Measurements from ENCODE around the gene P3H2.

P3H2 gene

DNA sequence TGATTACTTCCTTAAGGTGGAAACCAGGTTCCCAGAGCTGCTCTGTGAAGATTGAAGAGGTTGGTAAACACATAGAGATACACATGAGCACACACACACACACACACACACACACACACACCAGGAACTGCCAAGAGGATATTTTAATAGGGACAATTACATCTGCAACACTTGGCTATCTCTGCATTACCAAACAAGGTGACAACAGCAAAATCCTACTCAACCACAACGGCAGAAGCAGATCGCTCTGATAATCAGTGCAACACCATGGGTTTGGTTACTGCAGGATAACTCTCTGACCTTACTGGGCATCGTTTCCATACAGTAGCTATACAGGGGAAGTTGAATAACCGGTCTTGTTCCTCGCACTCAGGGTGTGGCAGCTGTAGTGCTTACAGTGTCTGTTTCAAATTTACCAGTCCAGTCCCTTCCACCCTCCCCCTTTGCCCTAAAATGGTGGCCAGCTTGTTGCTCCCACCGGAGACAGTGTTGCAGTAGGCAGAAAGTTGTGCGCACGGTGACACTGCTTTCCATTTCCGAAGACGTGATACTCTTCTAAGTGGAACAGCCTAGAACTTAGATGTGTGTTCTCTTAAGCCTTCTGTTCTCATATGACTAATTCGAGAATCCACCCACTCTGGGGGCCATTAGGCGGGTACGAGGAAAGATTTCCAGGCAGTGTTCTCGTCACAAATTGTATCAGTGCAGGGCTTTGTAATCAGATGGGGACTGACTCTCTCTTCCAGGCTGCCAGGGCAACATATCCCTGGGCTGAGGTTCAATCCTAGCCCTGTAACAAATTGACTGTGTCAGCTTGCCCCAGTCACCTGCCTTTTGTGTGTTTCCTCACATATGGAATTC lies 176.2 kb downstream of the P3H2 start:
- no peaks in the 10 kb centered on the region for H3K36me3 ChIP-seq
- TF ChIP-seq, protein P1, sequence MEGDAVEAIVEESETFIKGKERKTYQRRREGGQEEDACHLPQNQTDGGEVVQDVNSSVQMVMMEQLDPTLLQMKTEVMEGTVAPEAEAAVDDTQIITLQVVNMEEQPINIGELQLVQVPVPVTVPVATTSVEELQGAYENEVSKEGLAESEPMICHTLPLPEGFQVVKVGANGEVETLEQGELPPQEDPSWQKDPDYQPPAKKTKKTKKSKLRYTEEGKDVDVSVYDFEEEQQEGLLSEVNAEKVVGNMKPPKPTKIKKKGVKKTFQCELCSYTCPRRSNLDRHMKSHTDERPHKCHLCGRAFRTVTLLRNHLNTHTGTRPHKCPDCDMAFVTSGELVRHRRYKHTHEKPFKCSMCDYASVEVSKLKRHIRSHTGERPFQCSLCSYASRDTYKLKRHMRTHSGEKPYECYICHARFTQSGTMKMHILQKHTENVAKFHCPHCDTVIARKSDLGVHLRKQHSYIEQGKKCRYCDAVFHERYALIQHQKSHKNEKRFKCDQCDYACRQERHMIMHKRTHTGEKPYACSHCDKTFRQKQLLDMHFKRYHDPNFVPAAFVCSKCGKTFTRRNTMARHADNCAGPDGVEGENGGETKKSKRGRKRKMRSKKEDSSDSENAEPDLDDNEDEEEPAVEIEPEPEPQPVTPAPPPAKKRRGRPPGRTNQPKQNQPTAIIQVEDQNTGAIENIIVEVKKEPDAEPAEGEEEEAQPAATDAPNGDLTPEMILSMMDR (IDR thresholded peaks at IDR 0.05) = no peak
- H3K9me3 ChIP-seq = no peaks in the 10 kb centered on the region
- no peaks in the 10 kb centered on the region for H3K27me3 ChIP-seq
- no peaks in the 10 kb centered on the region for H3K4me1 ChIP-seq (ENCODE audit: control insufficient read depth in 1 of 2, insufficient read depth in 1 of 2, low read depth in 1 of 2, low read length in 1 of 2)
- H3K27ac ChIP-seq = no peak overlapping the region
- no peak overlapping the region for H3K4me3 ChIP-seq (ENCODE audit: low read depth in 1 of 2, low read length in 1 of 2)

DNA sequence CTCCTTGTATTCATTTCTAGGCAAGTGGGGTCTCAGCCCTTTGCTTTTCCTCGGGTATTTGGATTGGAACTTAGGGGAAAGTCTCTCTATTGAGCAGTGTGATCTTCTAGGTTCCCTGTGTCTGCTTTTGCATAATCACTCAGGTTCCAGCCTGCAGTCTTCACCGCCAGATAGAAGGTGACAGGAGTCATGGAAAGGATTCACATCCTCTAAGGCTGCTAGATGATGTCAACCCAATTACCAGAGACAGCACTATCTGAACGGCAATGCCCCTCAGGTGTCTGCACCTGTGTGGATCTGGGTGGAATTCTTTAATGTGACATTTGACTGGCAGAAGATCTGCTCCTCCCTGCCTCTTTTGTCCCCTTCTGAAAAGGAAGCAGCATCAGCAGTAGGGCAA lies 177.7 kb downstream of the P3H2 start:
- no peaks in the 10 kb centered on the region for H3K9me3 ChIP-seq
- H3K36me3 ChIP-seq = no peaks in the 10 kb centered on the region
- no peak overlapping the region for H3K27ac ChIP-seq
- TF ChIP-seq, protein P1 (IDR thresholded peaks at IDR 0.05) = no peak
- no peaks in the 10 kb centered on the region for H3K4me1 ChIP-seq (ENCODE audit: control insufficient read depth in 1 of 2, insufficient read depth in 1 of 2, low read depth in 1 of 2, low read length in 1 of 2)
- no peaks in the 10 kb centered on the region for H3K27me3 ChIP-seq
- no peak overlapping the region for H3K4me3 ChIP-seq (ENCODE audit: low read depth in 1 of 2, low read length in 1 of 2)

GRCh38 chr3:189941679-189942078 lies 179.0 kb downstream of the P3H2 start:
- no peaks in the 10 kb centered on the region for H3K9me3 ChIP-seq
- TF ChIP-seq, protein P1 (IDR thresholded peaks at IDR 0.05) = no peak
- no peaks in the 10 kb centered on the region for H3K27me3 ChIP-seq
- no peak overlapping the region for H3K27ac ChIP-seq
- H3K4me1 ChIP-seq (ENCODE audit: control insufficient read depth in 1 of 2, insufficient read depth in 1 of 2, low read depth in 1 of 2, low read length in 1 of 2) = no peaks in the 10 kb centered on the region
- H3K36me3 ChIP-seq = no peaks in the 10 kb centered on the region
- no peak overlapping the region for H3K4me3 ChIP-seq (ENCODE audit: low read depth in 1 of 2, low read length in 1 of 2)

DNA sequence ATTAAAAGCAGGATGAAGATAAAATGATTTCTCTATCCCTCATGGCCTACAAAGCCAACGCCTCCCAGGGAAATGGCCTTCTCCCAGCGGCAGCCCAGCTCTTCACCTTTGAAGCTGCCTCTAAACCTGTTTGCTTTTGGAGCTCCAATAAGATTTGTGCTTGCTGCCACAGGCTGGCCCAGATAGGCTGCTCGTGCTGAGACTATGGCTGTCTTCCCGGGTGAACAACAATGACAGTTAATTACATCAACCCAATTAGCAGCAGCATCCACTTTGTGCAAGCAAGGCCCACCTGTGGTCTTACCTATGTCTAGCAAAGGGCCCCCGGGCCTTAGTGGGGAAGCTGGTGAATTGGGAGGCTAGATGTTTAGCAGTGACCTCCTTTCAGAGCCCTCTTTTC lies 179.6 kb downstream of the P3H2 start:
- Histone ChIP-seq H3K9me3 (no peaks in the 10 kb centered on the region), H3K4me3 (ENCODE audit: low read depth in 1 of 2, low read length in 1 of 2) (no peak overlapping the region), H3K27me3 (no peaks in the 10 kb centered on the region), H3K36me3 (no peaks in the 10 kb centered on the region), H3K27ac (no peak overlapping the region), H3K4me1 (ENCODE audit: control insufficient read depth in 1 of 2, insufficient read depth in 1 of 2, low read depth in 1 of 2, low read length in 1 of 2) (no peaks in the 10 kb centered on the region)
- TF ChIP-seq, protein P1 (IDR thresholded peaks at IDR 0.05) = no peak

DNA sequence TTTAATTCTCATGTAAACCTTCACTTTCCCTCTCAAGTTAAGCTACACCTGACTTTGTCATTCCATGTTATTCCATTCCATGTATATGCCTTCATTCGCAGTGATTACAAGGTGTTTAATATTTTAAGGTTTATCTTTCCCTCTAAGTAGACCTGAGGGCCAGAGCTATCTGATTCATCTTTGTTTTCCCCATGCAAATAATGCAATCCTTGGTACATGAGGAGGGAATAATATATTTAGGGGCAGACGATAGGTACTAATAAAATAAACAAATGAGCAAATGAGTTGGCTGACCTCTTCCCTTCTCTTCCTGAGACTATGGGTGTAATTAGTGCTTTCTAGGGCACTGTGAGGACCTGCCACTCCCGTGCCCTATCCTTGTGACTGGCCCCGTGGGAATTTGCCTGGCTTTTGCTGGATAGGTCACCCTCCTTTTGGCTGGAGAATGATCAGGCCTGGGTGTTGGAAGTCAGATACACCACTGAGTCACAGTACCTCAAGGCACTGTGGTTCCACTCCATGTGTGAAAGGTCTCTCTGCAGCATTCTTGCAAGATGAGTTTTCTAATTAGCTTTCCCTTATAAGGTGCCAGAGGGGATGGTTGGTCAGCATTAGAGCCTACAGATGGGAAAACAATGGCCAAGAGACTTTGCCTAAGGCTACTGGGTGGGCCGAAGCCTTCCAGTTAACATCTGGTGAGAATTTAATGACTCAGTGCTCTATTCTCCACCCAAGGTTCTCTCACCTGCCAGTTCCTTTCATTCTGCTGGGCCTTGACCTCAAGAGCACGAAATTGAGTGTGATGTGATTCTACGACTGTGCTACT lies 183.2 kb downstream of the P3H2 start:
- no peak overlapping the region for H3K27ac ChIP-seq
- no peaks in the 10 kb centered on the region for H3K9me3 ChIP-seq
- H3K4me3 ChIP-seq (ENCODE audit: low read depth in 1 of 2, low read length in 1 of 2) = no peak overlapping the region
- no peaks in the 10 kb centered on the region for H3K36me3 ChIP-seq
- TF ChIP-seq, protein P1 (IDR thresholded peaks at IDR 0.05) = no peak
- H3K27me3 ChIP-seq = no peaks in the 10 kb centered on the region
- H3K4me1 ChIP-seq (ENCODE audit: control insufficient read depth in 1 of 2, insufficient read depth in 1 of 2, low read depth in 1 of 2, low read length in 1 of 2) = no peaks in the 10 kb centered on the region

Data from neutrophil (primary cell).